Esophagus muscularis mucosa (tissue), 4 donors: ENCODE results near the gene SEPTIN8.

Experiments used
- EP300 ChIP-seq: sonication (generic); formaldehyde crosslinking; IDR thresholded peaks from one replicate; pipeline ENCODE4 v1.6.1; 2017; ENCODE audit warnings: antibody characterized with exemption
- POLR2A ChIP-seq: fragments of 450-650 bp; IDR thresholded peaks from one replicate; pipeline ENCODE4 v1.6.1; 2017; ENCODE audit warnings: antibody characterized with exemption, moderate library complexity, mild to moderate bottlenecking, low read depth
- POLR2AphosphoS5 ChIP-seq, 2 donors: sonication (generic); formaldehyde crosslinking; IDR thresholded peaks; one replicate each; pipeline ENCODE4 v1.6.1; 2017; ENCODE audit warnings: antibody characterized with exemption in 2 of 2
- TF ChIP-seq, protein P1 (sequence below), 3 experiments: fragments of 200-600 bp in 2 of 3; fragments of 450-650 bp in 1 of 3; sonication (generic) in 2 of 3; IDR thresholded peaks; one replicate each; pipeline ENCODE4 v1.5.1; 2017 to 2019; ENCODE audit warnings: antibody characterized with exemption in 3 of 3, mild to moderate bottlenecking in 2 of 3, moderate library complexity in 1 of 3

DNA sequence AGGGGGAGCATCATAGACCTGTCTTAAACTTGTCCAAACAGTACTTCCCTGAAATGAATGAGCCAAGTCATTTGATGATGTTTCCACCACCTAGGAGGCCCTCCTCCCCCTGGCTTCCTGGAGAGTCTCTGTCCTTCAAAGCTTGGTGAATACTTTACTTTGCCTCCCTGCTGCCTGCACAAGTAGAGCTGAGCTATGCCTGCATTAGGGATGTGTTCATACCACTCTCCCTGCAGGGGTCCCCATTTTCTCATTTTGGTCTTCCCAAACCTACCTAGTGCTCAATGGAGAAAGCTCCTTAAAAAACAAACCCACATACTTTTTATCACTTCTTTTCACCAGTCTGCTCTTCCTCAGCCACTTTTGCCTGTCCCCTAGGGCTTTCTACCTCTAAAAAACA is 22.1 kb downstream of the SEPTIN8 start:
- no peak for TF ChIP-seq POLR2A
- TF ChIP-seq, protein P1, sequence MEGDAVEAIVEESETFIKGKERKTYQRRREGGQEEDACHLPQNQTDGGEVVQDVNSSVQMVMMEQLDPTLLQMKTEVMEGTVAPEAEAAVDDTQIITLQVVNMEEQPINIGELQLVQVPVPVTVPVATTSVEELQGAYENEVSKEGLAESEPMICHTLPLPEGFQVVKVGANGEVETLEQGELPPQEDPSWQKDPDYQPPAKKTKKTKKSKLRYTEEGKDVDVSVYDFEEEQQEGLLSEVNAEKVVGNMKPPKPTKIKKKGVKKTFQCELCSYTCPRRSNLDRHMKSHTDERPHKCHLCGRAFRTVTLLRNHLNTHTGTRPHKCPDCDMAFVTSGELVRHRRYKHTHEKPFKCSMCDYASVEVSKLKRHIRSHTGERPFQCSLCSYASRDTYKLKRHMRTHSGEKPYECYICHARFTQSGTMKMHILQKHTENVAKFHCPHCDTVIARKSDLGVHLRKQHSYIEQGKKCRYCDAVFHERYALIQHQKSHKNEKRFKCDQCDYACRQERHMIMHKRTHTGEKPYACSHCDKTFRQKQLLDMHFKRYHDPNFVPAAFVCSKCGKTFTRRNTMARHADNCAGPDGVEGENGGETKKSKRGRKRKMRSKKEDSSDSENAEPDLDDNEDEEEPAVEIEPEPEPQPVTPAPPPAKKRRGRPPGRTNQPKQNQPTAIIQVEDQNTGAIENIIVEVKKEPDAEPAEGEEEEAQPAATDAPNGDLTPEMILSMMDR (IDR thresholded peaks at IDR 0.05), result no peak
- no peak for TF ChIP-seq POLR2AphosphoS5 (IDR thresholded peaks at IDR 0.05)
- no peak for TF ChIP-seq EP300
